Esophagus (tissue), 2 donors: ENCODE data around the gene CTNNA1. TPM values are rescaled to one million over a fixed set of nuclear protein-coding genes. Genes with fewer than 3 reads are reported as not detected.

ENCODE experiments used
- H3K27ac ChIP-seq, 2 donors: one replicate each; pipeline ENCODE4 v1.5.1; 2013; ENCODE audit warnings: low read depth in 2 of 2, mild to moderate bottlenecking in 2 of 2, inconsistent platforms in 1 of 2, low read length in 1 of 2, moderate library complexity in 1 of 2
- H3K27me3 ChIP-seq, 2 donors: one replicate each; pipeline ENCODE4 v1.6.1; 2013; ENCODE audit warnings: low read length in 2 of 2, control low read depth in 1 of 2, mild to moderate bottlenecking in 1 of 2; ENCODE audit not compliant: insufficient read depth in 2 of 2, control insufficient read depth in 1 of 2
- H3K36me3 ChIP-seq, 2 donors: one replicate each; pipeline ENCODE4 v1.6.1; 2013; ENCODE audit warnings: low read length in 1 of 2; ENCODE audit not compliant: control insufficient read depth in 2 of 2, insufficient read depth in 2 of 2
- H3K4me1 ChIP-seq, 2 donors: one replicate each; pipeline ENCODE4 v1.6.1; 2013; ENCODE audit warnings: low read length in 1 of 2; ENCODE audit not compliant: control insufficient read depth in 2 of 2, insufficient read depth in 2 of 2
- H3K4me3 ChIP-seq, 2 donors: one replicate each; pipeline ENCODE4 v1.5.1; 2013; ENCODE audit warnings: low read length in 2 of 2, mild to moderate bottlenecking in 2 of 2, low read depth in 1 of 2, moderate library complexity in 1 of 2
- H3K9me3 ChIP-seq, 2 donors: one replicate each; pipeline ENCODE4 v1.6.1; 2013; ENCODE audit warnings: mild to moderate bottlenecking in 2 of 2, low read depth in 1 of 2, low read length in 1 of 2, moderate library complexity in 1 of 2; ENCODE audit not compliant: control insufficient read depth in 2 of 2, insufficient read depth in 1 of 2
- WGBS, 2 donors: extraction: QIAGEN DNeasy Blood & Tissue Kit; methylation state at CpG; one replicate each; pipeline ENCODE4 v1.1.7; 2013; 5-methylcytosine and 5-hydroxymethylcytosine counted together
- polyA plus RNA-seq, 2 donors: library from polyadenylated mRNA; stranded (reverse); fragments of 200-250 nt; gene quantifications; one replicate each; pipeline ENCODE4 v1.2.3, GENCODE V29; 2013
- donor health status: healthy with polysubstance abuse.
- donor health status: Bipolar disorder and iron deficiency.

Gene CTNNA1
- polyA plus RNA-seq, 2 donors, result 221 to 223 TPM

DNA sequence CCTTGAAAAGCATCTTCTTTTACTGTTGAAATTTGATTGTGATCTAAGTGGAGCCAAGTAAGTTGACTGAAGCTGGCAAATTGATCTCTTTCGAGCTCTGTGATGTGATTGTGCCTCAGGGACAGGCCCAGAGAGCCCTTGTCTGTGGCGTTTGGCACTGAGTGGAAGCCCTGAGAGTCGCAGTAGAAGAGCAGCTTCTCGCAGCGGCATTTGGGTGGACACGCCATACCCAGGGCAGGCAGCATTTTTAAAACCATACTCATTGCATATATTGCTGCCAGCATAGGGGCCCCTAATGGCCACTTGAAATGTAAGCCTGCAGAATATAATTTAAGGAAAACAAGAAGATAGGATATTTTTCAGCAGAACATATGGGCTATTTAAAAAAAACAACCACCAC is 121.0 kb downstream of the CTNNA1 start:
- no peaks in the 10 kb centered on the region for H3K36me3 ChIP-seq
- H3K4me1 ChIP-seq, result peaks cover 2 to 8% of the 10 kb centered on the region in 2 donors
- no peaks in the 10 kb centered on the region for H3K27me3 ChIP-seq
- WGBS, 2 donors, result 49 to 63% methylated on average over 6 of the region's 6 CpGs
- H3K27ac ChIP-seq, result no peak overlapping the region
- H3K9me3 ChIP-seq, result no peaks in the 10 kb centered on the region
- no peak overlapping the region for H3K4me3 ChIP-seq

- 44 to 52% methylated on average over 18 of the region's 18 CpGs for WGBS, 2 donors
- H3K27ac ChIP-seq, result no peak within 1 kb of the TSS
These were observed 121.7 kb downstream of the CTNNA1 start, which contains the start of gene LRRTM2 for GRCh38 chr5:138874771-138875551. TSS of gene LRRTM2 (minus strand) at chr5:138875335. CDS start at chr5:138874911, 424 bp downstream.

DNA sequence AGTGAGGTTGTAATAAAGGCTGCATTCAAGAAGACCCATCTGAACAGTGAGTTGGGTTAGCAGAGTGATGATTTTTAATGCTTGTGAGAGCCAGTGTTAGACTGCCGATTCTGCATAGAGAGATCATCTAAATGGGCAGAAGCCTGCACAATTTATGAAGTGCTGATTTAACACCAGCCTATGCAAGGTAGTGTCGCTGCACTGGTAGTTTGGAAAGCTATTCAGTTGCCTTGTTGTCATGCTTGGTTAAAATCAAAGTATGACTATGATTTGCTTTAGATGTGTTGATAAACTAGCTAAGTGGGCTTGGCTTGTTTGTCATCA is 122.3 kb downstream of the CTNNA1 start:
- Histone ChIP-seq H3K4me1 (peaks cover 2 to 8% of the 10 kb centered on the region in 2 donors), H3K27ac (no peak overlapping the region)

More at GRCh38 chr5:138874771-138875551, 121.7 kb downstream of the CTNNA1 start, which contains the start of gene LRRTM2:
- H3K36me3 ChIP-seq, result no peaks in the 10 kb centered on the region
- no peak within 1 kb of the TSS for H3K4me3 ChIP-seq
- H3K4me1 ChIP-seq, result peaks cover 2 to 8% of the 10 kb centered on the region in 2 donors
- no peaks in the 10 kb centered on the region for H3K27me3 ChIP-seq
- H3K9me3 ChIP-seq, result no peaks in the 10 kb centered on the region

DNA sequence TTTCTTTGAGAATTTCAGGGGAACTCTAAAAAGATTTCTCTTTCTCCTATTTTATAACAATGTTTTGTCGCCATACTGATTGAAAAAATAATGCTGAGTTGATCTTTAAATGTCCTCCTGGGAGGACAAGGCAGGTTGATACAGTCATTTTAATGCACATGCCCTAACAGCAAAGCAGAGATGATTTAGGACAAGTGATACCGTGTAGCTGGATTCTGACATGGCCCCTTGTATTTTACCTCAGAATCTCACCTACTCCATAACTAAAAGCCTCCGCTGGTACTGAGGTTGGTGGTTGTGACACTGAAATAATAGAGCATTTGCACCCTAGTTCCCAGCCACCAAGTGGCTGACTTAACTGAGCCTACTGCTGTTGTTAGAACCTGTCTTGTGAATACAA is 122.7 kb downstream of the CTNNA1 start:
- 85 to 88% methylated on average over 3 of the region's 3 CpGs for WGBS, 2 donors
- Histone ChIP-seq H3K9me3 (no peaks in the 10 kb centered on the region), H3K4me1 (peaks cover 2 to 8% of the 10 kb centered on the region in 2 donors)

More for the DNA sequence above, 122.3 kb downstream of the CTNNA1 start:
- no peaks in the 10 kb centered on the region for H3K27me3 ChIP-seq
- WGBS, 2 donors, result 47 to 65% methylated on average over 2 of the region's 2 CpGs
- no peaks in the 10 kb centered on the region for H3K36me3 ChIP-seq
- no peak overlapping the region for H3K4me3 ChIP-seq
- H3K9me3 ChIP-seq, result no peaks in the 10 kb centered on the region

GRCh38 chr5:138876811-138877210 is 123.6 kb downstream of the CTNNA1 start:
- no peak overlapping the region for H3K27ac ChIP-seq
- H3K27me3 ChIP-seq, result no peaks in the 10 kb centered on the region
- no peaks in the 10 kb centered on the region for H3K36me3 ChIP-seq
- no peaks in the 10 kb centered on the region for H3K9me3 ChIP-seq
- H3K4me3 ChIP-seq, result no peak overlapping the region
- peaks cover 2 to 8% of the 10 kb centered on the region in 2 donors for H3K4me1 ChIP-seq
- WGBS, 2 donors, result 87 to 91% methylated on average over 4 of the region's 4 CpGs

More for the DNA sequence above, 122.7 kb downstream of the CTNNA1 start:
- H3K27me3 ChIP-seq, result no peaks in the 10 kb centered on the region
- H3K27ac ChIP-seq, result no peak overlapping the region
- H3K4me3 ChIP-seq, result no peak overlapping the region
- no peaks in the 10 kb centered on the region for H3K36me3 ChIP-seq

GRCh38 chr5:138878437-138879235 is 125.4 kb downstream of the CTNNA1 start:
- peaks cover 2 to 8% of the 10 kb centered on the region in 2 donors for H3K4me1 ChIP-seq
- H3K9me3 ChIP-seq, result no peaks in the 10 kb centered on the region
- WGBS, 2 donors, result 44 to 66% methylated on average over 7 of the region's 7 CpGs
- no peak overlapping the region for H3K4me3 ChIP-seq
- no peaks in the 10 kb centered on the region for H3K27me3 ChIP-seq
- H3K27ac ChIP-seq, result no peak overlapping the region
- H3K36me3 ChIP-seq, result no peaks in the 10 kb centered on the region

DNA sequence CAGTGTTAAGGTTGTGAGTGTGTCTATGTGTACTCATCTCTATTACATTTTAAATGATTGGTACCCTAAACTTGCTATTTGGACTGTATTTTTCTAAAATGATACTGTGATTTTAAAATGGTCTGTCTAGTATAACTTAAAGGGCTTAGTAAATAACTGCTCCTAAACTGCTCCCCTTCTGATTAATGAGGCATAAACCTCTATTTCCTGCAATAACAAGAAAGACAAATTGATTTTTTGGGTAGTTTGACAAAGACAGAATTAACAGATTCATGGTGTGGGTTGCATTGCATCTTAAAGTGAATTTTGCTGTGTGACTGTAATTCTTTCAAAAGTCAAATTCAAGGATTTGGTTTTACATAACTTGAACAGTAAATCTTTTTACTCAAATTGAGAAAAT is 130.0 kb downstream of the CTNNA1 start:
- Histone ChIP-seq H3K4me3 (no peak overlapping the region), H3K27me3 (no peaks in the 10 kb centered on the region), H3K9me3 (no peaks in the 10 kb centered on the region), H3K4me1 (peaks cover 0 to 3% of the 10 kb centered on the region in 2 donors), H3K27ac (no peak overlapping the region), H3K36me3 (peaks cover 2 to 3% of the 10 kb centered on the region in 2 donors)

DNA sequence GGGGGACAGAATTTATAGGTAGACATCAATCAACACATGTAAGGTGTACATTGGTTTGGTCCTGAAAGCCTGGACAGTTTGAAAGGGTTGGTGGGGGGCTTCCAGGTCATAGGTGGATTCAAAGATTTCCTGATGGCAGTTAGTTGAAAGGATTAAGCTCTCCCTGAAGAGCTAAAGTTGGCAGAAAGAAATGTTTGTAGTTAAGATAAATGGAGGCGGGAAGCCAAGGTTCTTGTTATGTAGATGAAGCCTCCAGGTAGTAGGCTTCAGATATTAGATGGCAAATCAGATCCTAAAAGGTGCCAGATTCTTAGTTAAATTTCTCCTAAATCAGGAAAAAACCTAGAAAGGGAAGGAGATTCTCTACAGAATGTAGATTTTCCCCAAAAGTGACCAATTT is 130.9 kb downstream of the CTNNA1 start:
- H3K27me3 ChIP-seq, result no peaks in the 10 kb centered on the region
- WGBS, 2 donors, result 84 to 93% methylated on average over 1 of the region's 1 CpG

DNA sequence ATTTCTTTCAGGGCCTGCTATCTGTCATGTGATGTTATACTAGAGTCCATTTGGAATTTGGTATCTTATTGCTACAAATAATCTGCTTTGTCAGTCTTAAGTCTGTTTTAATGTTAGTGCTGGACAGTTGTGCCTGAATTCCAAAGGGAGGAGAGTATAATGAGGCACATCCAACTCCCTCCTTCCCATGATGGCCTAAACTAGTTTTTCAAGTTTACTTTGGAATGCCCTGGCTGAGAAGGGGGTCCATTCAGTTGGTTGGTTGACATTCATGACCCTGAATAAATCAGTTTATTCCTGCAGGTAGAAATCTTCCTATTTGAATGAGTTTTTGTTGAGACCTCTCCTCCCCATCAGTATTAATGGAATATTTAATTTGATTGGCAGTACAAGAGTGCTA is 131.3 kb downstream of the CTNNA1 start:
- Histone ChIP-seq H3K4me1 (no peaks in the 10 kb centered on the region), H3K4me3 (no peak overlapping the region), H3K27ac (no peak overlapping the region), H3K9me3 (peaks cover 0 to 4% of the 10 kb centered on the region in 2 donors), H3K27me3 (no peaks in the 10 kb centered on the region), H3K36me3 (peaks cover 8 to 11% of the 10 kb centered on the region in 2 donors)

More for the DNA sequence above, 130.9 kb downstream of the CTNNA1 start:
- no peaks in the 10 kb centered on the region for H3K4me1 ChIP-seq
- peaks cover 0 to 2% of the 10 kb centered on the region in 2 donors for H3K9me3 ChIP-seq
- no peak overlapping the region for H3K27ac ChIP-seq
- no peak overlapping the region for H3K4me3 ChIP-seq
- peaks cover 5 to 7% of the 10 kb centered on the region in 2 donors for H3K36me3 ChIP-seq
